ENCODE measurements around the gene COL12A1.

GRCh38 chr6:75114195-75114594 is 91.7 kb downstream of the COL12A1 start:
- TF ChIP-seq CTCF (IDR thresholded peaks at IDR 0.05) = no peak
- TF ChIP-seq POLR2A (IDR thresholded peaks at IDR 0.05) = no peak
